K562 (cell line): Measurements from ENCODE around the gene TIMM44. TPM values are rescaled to one million over a fixed set of nuclear protein-coding genes. Genes with fewer than 3 reads are reported as not detected.

Source experiments
- ATAC-seq: fragments of 200-7000 bp; cut with Tn5 transposase; 3 replicates; pipeline ENCODE4 v1.9.1; 2020; ENCODE audit warnings: moderate library complexity
- BruUV-seq: library from RNA; stranded (reverse); fragments of 400-500 nt; replicated peaks from 2 replicates; lab custom pipeline; 2021; lab: Mats Ljungman, UMichigan
- CTCF ChIA-PET: fragments of 300-600 bp; formaldehyde crosslinking; extraction: SDS; loops from one replicate; lab custom pipeline; 2021; ENCODE audit warnings: low intra/inter-chr PET ratio; lab: Yijun Ruan, JAX
- POLR2A ChIA-PET: fragments of 300-600, 350-650 bp; sonication (Branson Sonifier 250); formaldehyde crosslinking; extraction: SDS; loops from one replicate; lab custom pipeline; 2021; ENCODE audit warnings: antibody characterized with exemption, inconsistent platforms; lab: Yijun Ruan, JAX
- DNase-seq, 4 experiments: peaks; one replicate each; pipeline versions ENCODE4 v3.0.0 to v3.0.0-alpha.2; 2011 to 2018; ENCODE audit warnings: low spot score in 3 of 4, mixed read lengths in 3 of 4; ENCODE audit errors: extremely low read depth in 1 of 4
- FAIRE-seq: peaks from 2 replicates; lab custom pipeline; 2011; peaks lifted over from hg19 to GRCh38; lab: Jason Lieb, UNC
- H2AFZ ChIP-seq: 2 replicates; pipeline ENCODE4 v1.6.0; 2011; ENCODE audit warnings: low read depth, low read length, control low read depth, inconsistent platforms
- H3K27ac ChIP-seq: fragments of 200-600 bp; 3 replicates; pipeline ENCODE4 v1.8.0; 2011; ENCODE audit warnings: low read depth, mild to moderate bottlenecking, control low read depth, inconsistent platforms, low read length, moderate library complexity, mixed read lengths; ENCODE audit errors: extremely low read depth
- H3K27me3 ChIP-seq, 2 experiments: fragments of 300-600 bp in 1 of 2; 2 replicates in 1 of 2; 3 replicates in 1 of 2; pipeline versions ENCODE4 v1.6.0 to v1.8.0; 2011; ENCODE audit warnings: inconsistent platforms in 2 of 2, low read length in 2 of 2, mild to moderate bottlenecking in 1 of 2, mixed read lengths in 1 of 2, moderate library complexity in 1 of 2; ENCODE audit not compliant: control insufficient read depth in 2 of 2, insufficient read depth in 2 of 2
- H3K36me3 ChIP-seq: fragments of 300-600 bp; 3 replicates; pipeline ENCODE4 v1.8.0; 2011; ENCODE audit warnings: mild to moderate bottlenecking, low read length, inconsistent platforms; ENCODE audit not compliant: control insufficient read depth, insufficient read depth
- H3K4me1 ChIP-seq, 2 experiments: fragments of 200-600 bp in 1 of 2; replicated peaks in 1 of 2; 2 replicates in 1 of 2; 3 replicates in 1 of 2; pipeline versions ENCODE4 v1.5.1 to v1.8.0; 2011; ENCODE audit warnings: inconsistent platforms in 2 of 2, low read length in 2 of 2, mild to moderate bottlenecking in 1 of 2, mixed read lengths in 1 of 2, moderate library complexity in 1 of 2; ENCODE audit not compliant: control insufficient read depth in 2 of 2, insufficient read depth in 2 of 2
- H3K4me2 ChIP-seq: 2 replicates; pipeline ENCODE4 v1.6.1; 2011; ENCODE audit warnings: low read length, control low read depth, inconsistent platforms, mixed read lengths; ENCODE audit not compliant: insufficient read depth
- H3K4me3 ChIP-seq: fragments of 200-600 bp; sonication (generic), shearing (Covaris generic); 2 replicates; pipeline ENCODE4 v1.5.1; 2016; ENCODE audit warnings: control low read depth, inconsistent platforms
- H3K79me2 ChIP-seq: fragments of 200-600 bp; 3 replicates; pipeline ENCODE4 v1.8.0; 2011; ENCODE audit warnings: low read length, inconsistent platforms; ENCODE audit not compliant: control insufficient read depth, insufficient read depth
- H3K9ac ChIP-seq, 2 experiments: 2 replicates each; pipeline versions ENCODE4 v1.6.0 to v1.6.1; 2011; ENCODE audit warnings: low read depth in 2 of 2, low read length in 2 of 2, control low read depth in 1 of 2, inconsistent platforms in 1 of 2, mild to moderate bottlenecking in 1 of 2, mixed read lengths in 1 of 2; ENCODE audit not compliant: insufficient read depth in 1 of 2
- H3K9me1 ChIP-seq: one replicate; pipeline ENCODE4 v1.6.0; 2011; ENCODE audit warnings: inconsistent platforms, mild to moderate bottlenecking, low read length, moderate library complexity; ENCODE audit not compliant: control insufficient read depth, insufficient read depth
- H3K9me3 ChIP-seq: replicated peaks from 2 replicates; pipeline ENCODE4 v1.5.1; 2011; ENCODE audit warnings: low read depth, low read length, inconsistent platforms; ENCODE audit not compliant: control insufficient read depth, insufficient read depth
- H4K20me1 ChIP-seq: replicated peaks from 2 replicates; pipeline ENCODE4 v1.6.1; 2011; ENCODE audit warnings: low read length, inconsistent platforms, mixed read lengths; ENCODE audit not compliant: control insufficient read depth, insufficient read depth
- POLR2G ChIP-seq: fragments of 200-400 bp; formaldehyde crosslinking; IDR thresholded peaks from 2 replicates; pipeline ENCODE4 v1.6.1; 2017; ENCODE audit warnings: low read depth, mild to moderate bottlenecking, antibody characterized with exemption, low read length, moderate library complexity
- ZBTB33 ChIP-seq: sonication (generic); formaldehyde crosslinking; IDR thresholded peaks from 2 replicates; pipeline ENCODE4 v1.8.1; 2023; ENCODE audit warnings: mild to moderate bottlenecking, missing genetic modification reagents
- whole genome bisulfite sequencing: fragments of 100-300 bp; shearing (Covaris generic); methylation state at CpG from one replicate; pipeline ENCODE4 v1.1.6; 2016; ENCODE audit warnings: low coverage, mixed read lengths; ENCODE audit not compliant: insufficient coverage; ENCODE audit errors: missing lambda C conversion rate; 5-methylcytosine and 5-hydroxymethylcytosine counted together
- in situ Hi-C: fragments of 300-500 bp; cut with MboI; formaldehyde crosslinking; loops from 4 replicates; pipeline ENCODE4 v1.15.0; 2018; ENCODE audit warnings: inconsistent platforms, mixed read lengths
- intact Hi-C: fragments of 100-400 bp; cut with micrococcal nuclease; formaldehyde crosslinking; loops from 2 replicates; pipeline ENCODE4 v1.14.2; 2022
- polyA plus RNA-seq, 8 experiments: library from polyadenylated mRNA; depleted of rRNA in 4 of 8; stranded (reverse) in 5 of 8; unstranded in 3 of 8; fragments of >200 nt; fragmentation: Nextera tagmentation in 2 of 8; fragmentation: Illumina TruSeq in 1 of 8; extraction: Ambion mirVana in 2 of 8; extraction: Trizol in 1 of 8; gene quantifications; 2 replicates each; pipeline versions ENCODE4 v1.2.1 to v1.2.3, GENCODE V29; 2011 to 2014; ENCODE audit warnings: inconsistent platforms in 1 of 8, missing spikeins in 1 of 8
- total RNA-seq, 7 experiments: library from RNA; depleted of rRNA in 6 of 7; stranded (reverse); fragments of >200 nt in 6 of 7; fragmentation: Illumina TruSeq in 2 of 7; extraction: Trizol in 2 of 7; gene quantifications; 2 replicates each; pipeline versions ENCODE4 v1.2.1 to v1.2.3, GENCODE V29; 2011 to 2021; ENCODE audit warnings: low replicate concordance in 1 of 7

TIMM44 gene
- total and polyA plus RNA-seq, 9 of the 15 experiments (the other 6 are each of a cell fraction or from before 2014, with no cell fraction given) = 10.3 to 231 (median 89.3) TPM

GRCh38 chr19:7911508-7912143, 31.8 kb downstream of the TIMM44 start:
- Histone ChIP-seq H3K27ac (no peak overlapping the region), H3K4me1 (peaks cover 0 to 81% of the 10 kb centered on the region in 2 experiments; a peak in 3 of 5 replicates), H3K9me1 (no peaks in the 10 kb centered on the region), H4K20me1 (no peaks in the 10 kb centered on the region)
- FAIRE-seq (no peak), DNase-seq (no peak)
- intact Hi-C loops = no loop called here
- BruUV-seq = no TSS peak
- TF ChIP-seq POLR2G = 0 out of 2 replicates have a peak, but pooled peaks have one; percentile 52
- no peak for TF ChIP-seq ZBTB33
- TF ChIP-seq, all 486 proteins: peak for 1
- Histone ChIP-seq H3K9ac (no peak overlapping the region; a peak in 1 of 4 replicates), H3K4me3 (no peak overlapping the region), H3K9me3 (no peaks in the 10 kb centered on the region), H3K4me2 (no peak overlapping the region), H3K27me3 (no peaks in the 10 kb centered on the region), H3K36me3 (peaks cover 44% of the 10 kb centered on the region; the same call in 1 of the 3 replicates), H3K79me2 (peaks cover 17% of the 10 kb centered on the region), H2AFZ (no peak overlapping the region)
- ATAC-seq = no peak
- POLR2A ChIA-PET = interaction anchor here (0.8 to 2.1 kb wide), 3 partner anchors 9 to 42 kb away, joined by 3 to 13 read pairs (median 7); partner anchors contain the start of gene SNAPC2
- in situ Hi-C loops = no loop called here
- 97% methylated on average over 11 of the region's 18 CpGs for WGBS
- CTCF ChIA-PET = no interaction called here
